PC-3 (cell line): ENCODE results near the gene NDRG2. TPM values are rescaled to one million over a fixed set of nuclear protein-coding genes. Genes with fewer than 3 reads are reported as not detected.

Experiments used
- ATAC-seq: fragments of 200-7000 bp; cut with Tn5 transposase; 2 replicates; pipeline ENCODE4 v1.9.1; 2020; ENCODE audit warnings: mild to moderate bottlenecking, moderate library complexity
- BruUV-seq: library from RNA; stranded (reverse); fragments of 400-500 nt; replicated peaks from 2 replicates; lab custom pipeline; 2021; lab: Mats Ljungman, UMichigan
- CTCF ChIA-PET: fragments of 300-600 bp; sonication (Branson Sonifier 250); formaldehyde crosslinking; loops from one replicate; lab custom pipeline; 2022; ENCODE audit warnings: antibody characterized with exemption; lab: Charles Lee
- POLR2A ChIA-PET: fragments of 300-600 bp; sonication (Branson Sonifier 250); formaldehyde crosslinking; loops from one replicate; lab custom pipeline; 2022; ENCODE audit warnings: antibody characterized with exemption; ENCODE audit not compliant: unreplicated experiment; lab: Charles Lee
- DNase-seq: peaks from one replicate; pipeline ENCODE4 v3.0.0-alpha.2; 2015
- H2AFZ ChIP-seq: fragments of 300-600 bp; sonication (generic); 2 replicates; pipeline ENCODE4 v1.6.0; 2016; ENCODE audit warnings: antibody characterized with exemption, low read length
- H3F3A ChIP-seq: fragments of 300-600 bp; sonication (generic); one replicate; pipeline ENCODE4 v1.6.0; 2017; ENCODE audit warnings: antibody characterized with exemption, low read length, control low read depth, mild to moderate bottlenecking; ENCODE audit not compliant: unreplicated experiment
- H3K27ac ChIP-seq: fragments of 300-600 bp; sonication (generic); 2 replicates; pipeline ENCODE4 v1.5.1; 2016; ENCODE audit warnings: mild to moderate bottlenecking, low read length
- H3K27me3 ChIP-seq: fragments of 300-600 bp; sonication (generic); 2 replicates; pipeline ENCODE4 v1.6.1; 2016; ENCODE audit warnings: low read length, mixed read lengths
- H3K36me3 ChIP-seq: fragments of 300-600 bp; sonication (generic); 2 replicates; pipeline ENCODE4 v1.6.1; 2016; ENCODE audit warnings: low read depth, mixed run types, low read length, mixed read lengths
- H3K4me1 ChIP-seq: fragments of 300-600 bp; sonication (generic); 2 replicates; pipeline ENCODE4 v1.5.1; 2016; ENCODE audit warnings: low read length; ENCODE audit not compliant: insufficient read depth
- H3K4me2 ChIP-seq: fragments of 300-600 bp; sonication (generic); 2 replicates; pipeline ENCODE4 v1.6.0; 2016; ENCODE audit warnings: low read length
- H3K4me3 ChIP-seq: fragments of 300-600 bp; sonication (generic); 2 replicates; pipeline ENCODE4 v1.5.1; 2016; ENCODE audit warnings: mild to moderate bottlenecking, low read length, mixed read lengths
- H3K79me2 ChIP-seq: fragments of 300-600 bp; sonication (generic); 2 replicates; pipeline ENCODE4 v1.6.1; 2017; ENCODE audit warnings: low read length, mixed read lengths
- H3K9ac ChIP-seq: fragments of 300-600 bp; sonication (generic); 2 replicates; pipeline ENCODE4 v1.6.0; 2016; ENCODE audit warnings: mild to moderate bottlenecking, low read length
- H3K9me2 ChIP-seq: fragments of 300-600 bp; sonication (generic); replicated peaks from 2 replicates; pipeline ENCODE4 v1.6.1; 2016; ENCODE audit warnings: mixed run types, low read length, mixed read lengths
- H3K9me3 ChIP-seq: fragments of 300-600 bp; sonication (generic); 2 replicates; pipeline ENCODE4 v1.6.1; 2016; ENCODE audit warnings: low read length, mixed read lengths
- H4K20me1 ChIP-seq: fragments of 300-600 bp; sonication (generic); 2 replicates; pipeline ENCODE4 v1.6.1; 2016; ENCODE audit warnings: low read length, mixed read lengths
- EZH2 ChIP-seq: fragments of 300-600 bp; sonication (generic); IDR thresholded peaks from one replicate; pipeline ENCODE4 v1.6.1; 2017; ENCODE audit warnings: antibody characterized with exemption, mild to moderate bottlenecking, low read length; ENCODE audit not compliant: unreplicated experiment
- EZH2phosphoT487 ChIP-seq: fragments of 300-600 bp; sonication (generic); IDR thresholded peaks from 2 replicates; pipeline ENCODE4 v1.6.1; 2018; ENCODE audit warnings: mild to moderate bottlenecking, antibody characterized with exemption, low read length, borderline replicate concordance
- intact Hi-C: fragments of 100-400 bp; cut with micrococcal nuclease; formaldehyde crosslinking; loops from 2 replicates; pipeline ENCODE4 v1.9.0; 2023
- total RNA-seq: library from RNA; depleted of rRNA; stranded (reverse); fragments of >200 nt; gene quantifications from 2 replicates; pipeline ENCODE4 v1.2.3, GENCODE V29; 2014
- TF ChIP-seq, protein P1 (sequence below): fragments of 300-600 bp; sonication (generic); conservative IDR thresholded peaks from 2 replicates; pipeline ENCODE4 v1.5.1; 2017; ENCODE audit warnings: antibody characterized with exemption, low read depth, mild to moderate bottlenecking, low read length

NDRG2 gene
- total RNA-seq, 1 experiment from 2014 or later = 4.0 TPM

DNA sequence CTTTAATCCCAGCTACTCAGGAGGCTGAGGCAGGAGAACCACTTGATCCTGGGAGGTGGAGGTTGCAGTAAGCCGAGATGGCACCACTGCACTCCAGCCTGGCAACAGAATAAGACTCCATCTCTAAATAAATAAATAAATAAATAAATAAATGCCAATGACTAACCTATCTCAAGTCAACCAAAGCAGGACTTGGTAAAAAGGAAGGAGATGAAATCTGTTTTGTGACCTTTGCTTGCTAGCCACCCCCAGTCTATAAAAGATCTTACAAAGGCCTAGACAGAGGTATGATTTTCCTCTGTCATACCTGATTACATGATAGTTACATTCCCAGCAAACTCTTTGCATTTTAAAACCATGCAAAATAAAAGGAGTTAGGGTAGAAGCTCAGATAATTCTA is 48.6 kb downstream of the NDRG2 start:
- CTCF ChIA-PET = no interaction called here
- intact Hi-C loops = no loop called here

DNA sequence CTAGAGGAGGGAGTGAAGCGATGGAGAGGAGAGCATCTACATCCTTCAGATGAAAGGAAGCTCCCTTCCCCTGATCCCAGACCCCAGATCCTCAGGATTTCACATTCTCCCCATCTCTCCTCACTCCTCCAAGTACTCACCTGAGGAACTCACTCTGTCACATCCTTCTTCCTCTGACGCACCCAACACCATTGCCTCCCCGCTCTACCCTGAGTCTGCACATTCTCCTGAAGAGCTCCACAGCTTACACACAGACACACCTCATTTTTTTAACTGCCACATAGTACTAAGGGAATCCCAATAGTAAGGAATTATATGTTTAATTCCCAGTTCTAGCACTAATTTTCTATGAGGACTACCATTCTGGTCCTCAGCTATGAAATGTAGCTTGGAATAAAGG is 51.4 kb downstream of the NDRG2 start:
- Histone ChIP-seq H3K4me1 (peaks cover 9% of the 10 kb centered on the region), H2AFZ (no peak overlapping the region), H3K4me3 (no peak overlapping the region), H3K27me3 (peaks cover 8% of the 10 kb centered on the region; the same call in 1 of the 2 replicates), H3K27ac (no peak overlapping the region), H3K9me2 (no peaks in the 10 kb centered on the region), H3K9ac (no peak overlapping the region), H3K4me2 (no peak overlapping the region), H3K79me2 (no peaks in the 10 kb centered on the region), H3K9me3 (no peaks in the 10 kb centered on the region), H3K36me3 (no peaks in the 10 kb centered on the region), H4K20me1 (no peaks in the 10 kb centered on the region), H3F3A (no peaks in the 10 kb centered on the region)
- DNase-seq = no peak
- no peak for ATAC-seq
- no peak for TF ChIP-seq EZH2phosphoT487
- TF ChIP-seq EZH2 = no peak
- TF ChIP-seq, protein P1, sequence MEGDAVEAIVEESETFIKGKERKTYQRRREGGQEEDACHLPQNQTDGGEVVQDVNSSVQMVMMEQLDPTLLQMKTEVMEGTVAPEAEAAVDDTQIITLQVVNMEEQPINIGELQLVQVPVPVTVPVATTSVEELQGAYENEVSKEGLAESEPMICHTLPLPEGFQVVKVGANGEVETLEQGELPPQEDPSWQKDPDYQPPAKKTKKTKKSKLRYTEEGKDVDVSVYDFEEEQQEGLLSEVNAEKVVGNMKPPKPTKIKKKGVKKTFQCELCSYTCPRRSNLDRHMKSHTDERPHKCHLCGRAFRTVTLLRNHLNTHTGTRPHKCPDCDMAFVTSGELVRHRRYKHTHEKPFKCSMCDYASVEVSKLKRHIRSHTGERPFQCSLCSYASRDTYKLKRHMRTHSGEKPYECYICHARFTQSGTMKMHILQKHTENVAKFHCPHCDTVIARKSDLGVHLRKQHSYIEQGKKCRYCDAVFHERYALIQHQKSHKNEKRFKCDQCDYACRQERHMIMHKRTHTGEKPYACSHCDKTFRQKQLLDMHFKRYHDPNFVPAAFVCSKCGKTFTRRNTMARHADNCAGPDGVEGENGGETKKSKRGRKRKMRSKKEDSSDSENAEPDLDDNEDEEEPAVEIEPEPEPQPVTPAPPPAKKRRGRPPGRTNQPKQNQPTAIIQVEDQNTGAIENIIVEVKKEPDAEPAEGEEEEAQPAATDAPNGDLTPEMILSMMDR = no peak
- BruUV-seq = no TSS peak
- POLR2A ChIA-PET = no interaction called here
- CTCF ChIA-PET = no interaction called here
- intact Hi-C loops = loop anchor here (5.0 kb wide), 1 partner anchor 361 kb away; no protein-coding TSS in a partner anchor

More for the DNA sequence above, 48.6 kb downstream of the NDRG2 start:
- no peak for DNase-seq
- Histone ChIP-seq H3K9me2 (no peaks in the 10 kb centered on the region), H3K9ac (no peak overlapping the region), H3K4me2 (no peak overlapping the region), H3K27me3 (0 out of 2 replicates have a peak, but pooled peaks cover 8% of the 10 kb centered on the region), H3K4me1 (peaks cover 5% of the 10 kb centered on the region; the same call in 1 of the 2 replicates), H3F3A (no peaks in the 10 kb centered on the region), H3K27ac (no peak overlapping the region), H3K36me3 (no peaks in the 10 kb centered on the region), H3K4me3 (no peak overlapping the region), H3K9me3 (no peaks in the 10 kb centered on the region), H2AFZ (no peak overlapping the region), H4K20me1 (no peaks in the 10 kb centered on the region), H3K79me2 (no peaks in the 10 kb centered on the region)
- TF ChIP-seq, protein P1 = no peak
- TF ChIP-seq EZH2 (no peak), EZH2phosphoT487 (no peak)
- no peak for ATAC-seq
- no TSS peak for BruUV-seq
- POLR2A ChIA-PET = no interaction called here

DNA sequence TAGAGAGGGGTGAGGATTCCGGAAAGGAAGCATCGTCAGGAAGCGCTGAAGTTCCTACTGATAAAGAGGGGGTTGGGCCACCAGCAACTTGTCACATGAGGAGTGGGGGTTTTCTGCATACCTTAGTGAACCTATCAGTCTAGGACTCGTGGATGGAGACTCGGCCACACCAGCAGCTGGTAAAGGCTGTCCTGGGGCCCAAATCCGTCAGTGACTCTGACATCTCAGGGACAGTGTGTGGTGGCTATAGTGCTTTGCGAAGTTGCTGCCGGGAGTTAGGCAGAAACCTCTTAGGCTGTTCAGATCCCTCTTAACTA is 53.2 kb downstream of the NDRG2 start:
- peak overlapping the region; percentile 99 for H2AFZ ChIP-seq
- H3K36me3 ChIP-seq = no peaks in the 10 kb centered on the region
- no TSS peak for BruUV-seq
- TF ChIP-seq EZH2phosphoT487 = no peak
- TF ChIP-seq EZH2 = no peak
- TF ChIP-seq, protein P1 = no peak
- H3K4me2 ChIP-seq = peak overlapping the region; percentile 99
- H3F3A ChIP-seq = no peaks in the 10 kb centered on the region
- CTCF ChIA-PET = interaction anchor here (0.5 to 2.3 kb wide), 8 partner anchors 10 to 307 kb away, joined by 3 to 11 read pairs (median 6); no protein-coding TSS in a partner anchor
- H3K9me2 ChIP-seq = no peaks in the 10 kb centered on the region
- intact Hi-C loops = loop anchor here (1.0 to 5.0 kb wide), 5 partner anchors 18 to 359 kb away; partner anchors contain the start of gene METTL17
- no peaks in the 10 kb centered on the region for H3K79me2 ChIP-seq
- peak overlapping the region; percentile 77 for H3K4me3 ChIP-seq
- H3K27ac ChIP-seq = no peak overlapping the region
- no peaks in the 10 kb centered on the region for H3K9me3 ChIP-seq
- H3K4me1 ChIP-seq = peaks cover 9% of the 10 kb centered on the region
- POLR2A ChIA-PET = no interaction called here
- peaks cover 22% of the 10 kb centered on the region; the same call in 1 of the 2 replicates for H3K27me3 ChIP-seq
- H4K20me1 ChIP-seq = no peaks in the 10 kb centered on the region
- H3K9ac ChIP-seq = peak overlapping the region; percentile 29; the same call in 1 of the 2 replicates
- no peak for DNase-seq
- ATAC-seq = no peak
